B cell (primary cell): ENCODE measurements around the gene PTPRN2. TPM values are rescaled to one million over a fixed set of nuclear protein-coding genes. Genes with fewer than 3 reads are reported as not detected.

Experiments used
- ATAC-seq: fragments of 200-7000 bp; cut with Tn5 transposase; one replicate; pipeline ENCODE4 v1.10.0; 2021; ENCODE audit warnings: low read depth, mild to moderate bottlenecking, moderate number of reproducible peaks, moderate library complexity
- CTCF ChIA-PET: fragments of 350-600 bp; sonication (Branson Sonifier 250); formaldehyde crosslinking; loops from one replicate; lab custom pipeline; 2021; ENCODE audit warnings: antibody characterized with exemption, inconsistent platforms; lab: Charles Lee
- POLR2A ChIA-PET: fragments of 350-600 bp; sonication (Branson Sonifier 250); formaldehyde crosslinking; loops from one replicate; lab custom pipeline; 2021; ENCODE audit warnings: antibody characterized with exemption; lab: Charles Lee
- DNase-seq: peaks from one replicate; pipeline ENCODE4 v3.0.0; 2013
- H2AFZ ChIP-seq: 2 replicates; pipeline ENCODE4 v1.6.1; 2012; ENCODE audit warnings: mild to moderate bottlenecking, low read depth, low read length; ENCODE audit not compliant: insufficient read depth, poor library complexity, severe bottlenecking
- H3K27ac ChIP-seq, 2 donors: 1 replicate in 1 of 2; 2 replicates in 1 of 2; pipeline ENCODE4 v1.5.1; 2012 to 2013; ENCODE audit warnings: low read length in 2 of 2, mild to moderate bottlenecking in 2 of 2, moderate library complexity in 1 of 2
- H3K27me3 ChIP-seq, 4 experiments: fragments of 200-600 bp in 1 of 4; sonication (generic) in 1 of 4; replicated peaks in 1 of 4; 1 replicate in 2 of 4; 2 replicates in 2 of 4; pipeline versions ENCODE4 v1.6.1 to v1.7.0; 2013 to 2016; ENCODE audit warnings: low read length in 3 of 4, mild to moderate bottlenecking in 2 of 4, mixed read lengths in 1 of 4, moderate library complexity in 1 of 4; ENCODE audit not compliant: insufficient read depth in 4 of 4, control insufficient read depth in 3 of 4; ENCODE audit errors: control extremely low read depth in 1 of 4
- H3K36me3 ChIP-seq, 2 experiments: replicated peaks in 1 of 2; 1 replicate in 1 of 2; 2 replicates in 1 of 2; pipeline versions ENCODE4 v1.6.1 to v1.7.1; 2013; ENCODE audit warnings: low read length in 1 of 2; ENCODE audit not compliant: insufficient read depth in 2 of 2, control insufficient read depth in 1 of 2; ENCODE audit errors: control extremely low read depth in 1 of 2, extremely low read depth in 1 of 2
- H3K4me1 ChIP-seq, 2 donors: fragments of 200-600 bp in 1 of 2; sonication (generic) in 1 of 2; 1 replicate in 1 of 2; 2 replicates in 1 of 2; pipeline versions ENCODE4 v1.5.1 to v1.6.1; 2013 to 2017; ENCODE audit warnings: low read length in 2 of 2; ENCODE audit not compliant: control insufficient read depth in 2 of 2, insufficient read depth in 2 of 2
- H3K4me2 ChIP-seq: replicated peaks from 2 replicates; pipeline ENCODE3; 2012; ENCODE audit warnings: mild to moderate bottlenecking, low read depth, low read length; ENCODE audit not compliant: poor library complexity, severe bottlenecking
- H3K4me3 ChIP-seq, 5 experiments: fragments of 200-600 bp in 1 of 5; sonication (generic) in 1 of 5; 1 replicate in 3 of 5; 2 replicates in 2 of 5; pipeline versions ENCODE4 v1.5.1 to v1.7.0; 2011 to 2016; ENCODE audit warnings: low read length in 4 of 5, mild to moderate bottlenecking in 4 of 5, low read depth in 2 of 5, control low read depth in 1 of 5, moderate library complexity in 1 of 5; ENCODE audit not compliant: insufficient read depth in 1 of 5; ENCODE audit errors: control extremely low read depth in 1 of 5, extremely low read depth in 1 of 5
- H3K79me2 ChIP-seq: fragments of 200-600 bp; sonication (generic); one replicate; pipeline ENCODE4 v1.6.0; 2016; ENCODE audit warnings: low read length; ENCODE audit not compliant: control insufficient read depth, insufficient read depth
- H3K9ac ChIP-seq: fragments of 200-600 bp; sonication (generic); 2 replicates; pipeline ENCODE4 v1.6.1; 2017; ENCODE audit warnings: mild to moderate bottlenecking, low read length, moderate library complexity
- H3K9me3 ChIP-seq, 3 donors: one replicate each; pipeline versions ENCODE4 v1.6.1 to v1.7.1; 2013; ENCODE audit warnings: low read length in 2 of 3; ENCODE audit not compliant: control insufficient read depth in 2 of 3, insufficient read depth in 1 of 3; ENCODE audit errors: control extremely low read depth in 1 of 3
- H4K20me1 ChIP-seq: 2 replicates; pipeline ENCODE4 v1.6.0; 2012; ENCODE audit warnings: mild to moderate bottlenecking, low read length; ENCODE audit not compliant: insufficient read depth, control insufficient read depth, poor library complexity, severe bottlenecking
- H3K27ac Mint-ChIP-seq: one replicate; pipeline ENCODE4 v1.8.0; 2021; ENCODE audit warnings: mixed read lengths
- H3K27me3 Mint-ChIP-seq: one replicate; pipeline ENCODE4 v1.8.0; 2021; ENCODE audit warnings: mixed read lengths
- H3K4me1 Mint-ChIP-seq: one replicate; pipeline ENCODE4 v1.8.0; 2021; ENCODE audit warnings: mixed read lengths
- H3K4me3 Mint-ChIP-seq: one replicate; pipeline ENCODE4 v1.8.0; 2021; ENCODE audit warnings: mixed read lengths
- H3K9me3 Mint-ChIP-seq: one replicate; pipeline ENCODE4 v1.8.0; 2022; ENCODE audit warnings: mixed read lengths; ENCODE audit not compliant: insufficient read depth
- EZH2 ChIP-seq: IDR thresholded peaks from 2 replicates; pipeline ENCODE4 v1.6.1; 2012; ENCODE audit warnings: borderline replicate concordance, low read depth, mild to moderate bottlenecking, moderate library complexity, low read length; ENCODE audit not compliant: insufficient read depth, poor library complexity, severe bottlenecking
- WGBS: methylation state at CpG from one replicate; pipeline ENCODE4 v1.1.5; 2013; ENCODE audit warnings: missing lambda C conversion rate; ENCODE audit not compliant: insufficient coverage; 5-methylcytosine and 5-hydroxymethylcytosine counted together
- intact Hi-C: fragments of 100-400 bp; cut with micrococcal nuclease; formaldehyde crosslinking; loops from one replicate; pipeline ENCODE4 v1.10.0; 2022
- polyA plus RNA-seq: library from polyadenylated mRNA; depleted of rRNA; stranded (reverse); fragments of >200 nt; gene quantifications from 2 replicates; pipeline ENCODE4 v1.2.3, GENCODE V29; 2012
- total RNA-seq, 2 donors: library from RNA; stranded (reverse); fragments of 120-200 nt in 1 of 2; gene quantifications; 1 replicate in 1 of 2; 2 replicates in 1 of 2; pipeline versions ENCODE4 v1.2.3 to v1.2.4, GENCODE V29; 2013 to 2022
- TF ChIP-seq, protein P1 (sequence below): fragments of 200-600 bp; IDR thresholded peaks from one replicate; pipeline ENCODE4 v1.8.0; 2022; ENCODE audit warnings: antibody characterized with exemption, mild to moderate bottlenecking

Gene PTPRN2
- total and polyA plus RNA-seq, 2 donors (not counting 1 experiment from before 2014, with no cell fraction given), result 2.0 to 5.0 TPM

DNA sequence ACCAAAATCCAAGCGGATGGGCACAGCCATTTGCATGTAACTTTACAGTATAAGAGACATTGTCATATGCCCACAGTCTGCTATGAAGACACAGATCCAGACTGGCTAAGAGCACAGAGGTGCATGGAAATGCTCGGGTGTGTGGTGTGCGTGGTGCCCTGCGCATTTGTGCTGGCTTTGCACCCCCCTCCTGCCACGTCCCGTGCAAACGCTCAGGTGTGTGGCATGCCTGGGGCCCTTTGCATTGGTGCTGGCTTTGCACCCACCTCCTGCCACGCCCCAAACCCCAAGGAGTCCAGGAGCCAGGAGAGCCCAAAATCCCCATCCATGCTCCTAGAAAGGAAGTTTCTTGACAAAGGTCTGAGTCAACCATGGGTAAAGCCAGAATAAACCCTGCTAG lies 306.2 kb downstream of the PTPRN2 start:
- peaks cover 4% of the 10 kb centered on the region for H3K9me3 Mint-ChIP-seq
- H3K9me3 ChIP-seq, result peaks cover 0 to 56% (median 0%) of the 10 kb centered on the region in 3 donors
- no peaks in the 10 kb centered on the region for H3K4me1 Mint-ChIP-seq
- intact Hi-C loops, result no loop called here
- no peak overlapping the region for H3K27ac Mint-ChIP-seq
- H3K79me2 ChIP-seq, result no peaks in the 10 kb centered on the region
- H3K27me3 ChIP-seq, result no peaks in the 10 kb centered on the region
- TF ChIP-seq EZH2, result no peak
- TF ChIP-seq, protein P1, sequence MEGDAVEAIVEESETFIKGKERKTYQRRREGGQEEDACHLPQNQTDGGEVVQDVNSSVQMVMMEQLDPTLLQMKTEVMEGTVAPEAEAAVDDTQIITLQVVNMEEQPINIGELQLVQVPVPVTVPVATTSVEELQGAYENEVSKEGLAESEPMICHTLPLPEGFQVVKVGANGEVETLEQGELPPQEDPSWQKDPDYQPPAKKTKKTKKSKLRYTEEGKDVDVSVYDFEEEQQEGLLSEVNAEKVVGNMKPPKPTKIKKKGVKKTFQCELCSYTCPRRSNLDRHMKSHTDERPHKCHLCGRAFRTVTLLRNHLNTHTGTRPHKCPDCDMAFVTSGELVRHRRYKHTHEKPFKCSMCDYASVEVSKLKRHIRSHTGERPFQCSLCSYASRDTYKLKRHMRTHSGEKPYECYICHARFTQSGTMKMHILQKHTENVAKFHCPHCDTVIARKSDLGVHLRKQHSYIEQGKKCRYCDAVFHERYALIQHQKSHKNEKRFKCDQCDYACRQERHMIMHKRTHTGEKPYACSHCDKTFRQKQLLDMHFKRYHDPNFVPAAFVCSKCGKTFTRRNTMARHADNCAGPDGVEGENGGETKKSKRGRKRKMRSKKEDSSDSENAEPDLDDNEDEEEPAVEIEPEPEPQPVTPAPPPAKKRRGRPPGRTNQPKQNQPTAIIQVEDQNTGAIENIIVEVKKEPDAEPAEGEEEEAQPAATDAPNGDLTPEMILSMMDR, result no peak
- H3K27ac ChIP-seq, result no peak overlapping the region
- H3K4me3 Mint-ChIP-seq, result no peak overlapping the region
- DNase-seq, result no peak
- no peak overlapping the region for H3K9ac ChIP-seq
- 90% methylated on average over 6 of the region's 8 CpGs for WGBS
- ChIA-PET POLR2A (no interaction called here), CTCF (no interaction called here)
- H4K20me1 ChIP-seq, result no peaks in the 10 kb centered on the region
- H2AFZ ChIP-seq, result no peak overlapping the region
- no peaks in the 10 kb centered on the region for H3K4me1 ChIP-seq
- H3K36me3 ChIP-seq, result no peaks in the 10 kb centered on the region
- H3K4me2 ChIP-seq, result no peak overlapping the region
- H3K27me3 Mint-ChIP-seq, result no peaks in the 10 kb centered on the region
- no peak for ATAC-seq
- no peak overlapping the region for H3K4me3 ChIP-seq

DNA sequence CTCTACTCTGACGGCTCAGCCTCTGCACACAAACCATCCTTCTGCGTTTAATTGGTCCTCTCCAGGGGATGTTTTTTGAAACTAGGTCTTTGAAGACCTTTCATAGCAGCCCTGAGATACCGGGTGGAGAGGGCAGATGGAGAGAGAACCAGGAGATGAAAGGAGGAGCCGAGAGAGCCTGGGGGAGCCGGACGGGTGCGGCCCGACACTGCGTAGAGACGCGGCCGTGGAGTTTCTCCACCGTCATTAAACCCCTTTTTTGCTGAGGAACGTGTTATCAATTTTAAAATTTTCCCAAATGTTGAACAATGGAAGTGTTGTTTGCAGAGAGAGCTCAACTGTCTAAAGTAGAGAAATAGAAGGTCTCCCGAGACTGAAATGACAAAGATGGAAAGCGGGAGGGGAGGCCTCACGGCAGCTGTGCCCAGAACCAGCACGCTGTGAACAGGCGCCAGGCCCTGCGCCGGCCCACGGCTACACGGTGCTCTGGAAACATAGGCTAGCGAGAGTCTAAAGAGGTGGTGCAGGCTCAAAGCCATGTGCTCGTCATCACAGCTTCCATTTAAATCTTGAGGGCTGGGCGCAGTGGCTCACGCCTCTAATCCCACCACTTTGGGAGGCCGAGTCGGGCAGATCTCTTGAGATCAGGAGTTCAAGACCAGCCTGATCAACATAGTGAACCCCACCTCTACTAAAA lies 307.0 kb downstream of the PTPRN2 start:
- intact Hi-C loops, result no loop called here
- no peaks in the 10 kb centered on the region for H3K36me3 ChIP-seq
- H3K4me3 Mint-ChIP-seq, result no peak overlapping the region
- ATAC-seq (no peak), DNase-seq (no peak)
- WGBS, result 96% methylated on average over 24 of the region's 29 CpGs
- no peak overlapping the region for H3K9ac ChIP-seq
- H3K27ac ChIP-seq, result no peak overlapping the region
- no peak overlapping the region for H3K27ac Mint-ChIP-seq
- no peaks in the 10 kb centered on the region for H3K79me2 ChIP-seq
- peaks cover 0 to 57% (median 0%) of the 10 kb centered on the region in 3 donors for H3K9me3 ChIP-seq
- no peak overlapping the region for H2AFZ ChIP-seq
- no peaks in the 10 kb centered on the region for H3K4me1 Mint-ChIP-seq
- POLR2A ChIA-PET, result no interaction called here
- no peak overlapping the region for H3K4me2 ChIP-seq
- H3K27me3 ChIP-seq, result no peaks in the 10 kb centered on the region
- CTCF ChIA-PET, result no interaction called here
- H3K4me1 ChIP-seq, result no peaks in the 10 kb centered on the region
- no peak for TF ChIP-seq EZH2
- TF ChIP-seq, protein P1, result no peak
- H3K27me3 Mint-ChIP-seq, result no peaks in the 10 kb centered on the region
- no peaks in the 10 kb centered on the region for H3K9me3 Mint-ChIP-seq
- no peak overlapping the region for H3K4me3 ChIP-seq
- H4K20me1 ChIP-seq, result no peaks in the 10 kb centered on the region
